ENCODE results near the gene DIO3.

The DIO3 gene

DNA sequence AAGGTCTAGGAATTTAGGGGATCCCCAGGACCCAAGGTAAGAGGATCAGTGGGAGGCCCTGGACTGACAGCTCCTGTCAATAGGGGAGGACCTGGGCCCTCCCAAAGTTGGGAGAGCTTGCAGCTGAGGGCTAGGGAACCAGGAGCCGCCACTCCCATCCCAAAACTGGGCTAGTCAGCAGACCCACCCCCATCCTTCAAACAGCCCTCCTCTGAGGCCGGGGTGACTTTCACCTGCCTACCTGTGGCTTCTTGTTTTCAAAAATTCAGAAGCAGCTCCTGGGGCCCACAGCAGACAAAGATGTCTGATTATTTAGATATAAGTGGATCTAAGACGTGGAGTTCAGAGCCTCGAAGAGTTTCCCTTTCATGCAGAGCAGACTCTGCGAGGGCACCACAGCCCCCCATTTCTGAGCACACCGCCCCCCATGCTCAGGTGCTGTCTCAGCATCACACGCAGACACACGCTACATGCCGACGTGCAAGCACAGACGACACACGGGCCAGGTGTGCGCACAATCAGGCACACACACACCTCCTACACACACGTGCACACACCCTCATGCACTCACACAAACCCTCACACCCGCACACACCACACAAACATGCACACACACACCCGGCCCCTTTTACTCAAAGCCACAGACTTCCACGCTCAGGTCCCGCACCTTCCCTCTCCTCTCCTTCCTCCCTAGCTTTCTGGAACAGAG is 21.9 kb downstream of the DIO3 start:
- DNase-seq (ENCODE audit: low read depth in 2 of 2) = no peak

DNA sequence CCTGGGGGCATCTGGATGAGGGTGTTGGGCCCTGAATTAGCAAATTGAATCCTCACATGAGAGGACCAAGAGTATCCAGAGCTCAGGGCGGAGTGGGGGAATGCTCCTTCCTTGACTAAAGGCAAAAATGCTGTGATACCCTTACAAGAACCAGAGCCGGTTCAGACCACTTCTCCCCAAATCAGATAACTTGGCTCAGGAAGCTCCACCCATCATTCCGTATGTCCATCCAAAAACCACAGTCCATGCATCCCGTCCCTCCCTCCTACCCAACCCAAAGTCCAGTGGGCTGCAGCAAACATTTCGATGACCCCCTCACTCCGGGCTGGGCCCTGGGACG is 22.4 kb downstream of the DIO3 start:
- no peak for DNase-seq (ENCODE audit: low read depth in 2 of 2)

DNA sequence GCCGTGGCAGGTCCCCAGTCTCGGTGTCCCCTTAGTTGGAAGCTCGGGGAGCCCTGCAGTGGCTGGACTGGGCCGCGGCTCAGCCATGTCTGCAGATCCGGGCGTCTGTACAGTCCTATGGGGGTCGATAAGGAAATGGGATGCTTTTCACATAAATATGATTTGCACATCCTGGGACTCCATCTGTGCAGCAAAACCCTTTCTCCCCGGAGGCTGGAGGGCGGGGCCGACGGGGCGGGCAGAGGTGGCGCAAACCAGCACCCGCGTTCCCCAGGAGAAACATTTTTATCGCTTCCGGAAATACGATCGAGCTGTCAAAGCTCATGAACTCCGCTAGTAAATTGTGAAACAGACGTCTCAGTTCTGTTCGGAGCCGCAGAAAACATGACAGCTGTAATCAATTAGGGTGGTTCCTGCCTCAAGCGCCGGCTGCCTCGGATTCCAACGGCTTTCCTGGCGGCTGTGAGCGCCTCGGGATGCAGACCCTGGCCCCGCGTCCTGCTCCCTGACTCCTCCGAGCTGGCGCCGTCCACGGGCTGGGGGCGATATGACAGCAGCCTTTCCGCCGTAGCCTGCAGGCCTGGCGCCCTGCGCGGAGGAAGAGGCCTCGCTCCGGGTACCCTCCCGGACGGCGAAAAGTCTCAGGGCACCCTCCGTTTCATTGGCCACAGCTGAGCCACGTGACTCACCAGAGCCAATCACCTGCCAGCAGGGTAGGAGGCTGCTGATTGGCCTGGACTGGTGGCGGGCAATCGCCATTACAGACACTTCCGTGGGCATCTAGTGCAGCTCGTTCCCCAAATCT is 23.0 kb downstream of the DIO3 start:
- DNase-seq (ENCODE audit: low read depth in 2 of 2) = no peak

DNA sequence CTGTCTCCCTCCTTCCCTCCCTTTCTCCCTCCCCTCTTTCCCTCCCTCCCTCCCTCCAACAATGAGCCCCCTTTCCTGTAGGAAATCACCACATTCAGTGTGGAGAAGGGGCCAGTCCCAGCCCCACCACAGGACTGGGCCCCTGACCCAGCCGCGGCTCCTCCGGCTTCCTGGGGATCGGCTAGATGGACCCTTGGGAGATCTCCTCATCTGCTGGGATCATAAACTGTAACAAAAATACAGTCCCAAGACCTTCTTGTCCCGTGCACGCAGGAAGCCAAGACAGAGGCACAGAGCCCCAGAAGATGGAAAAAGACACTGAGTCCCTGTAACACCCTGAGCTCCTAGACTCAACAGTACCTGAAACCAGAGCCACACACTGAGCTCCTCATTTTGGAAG is 23.9 kb downstream of the DIO3 start:
- no peak for DNase-seq (ENCODE audit: low read depth in 2 of 2)

DNA sequence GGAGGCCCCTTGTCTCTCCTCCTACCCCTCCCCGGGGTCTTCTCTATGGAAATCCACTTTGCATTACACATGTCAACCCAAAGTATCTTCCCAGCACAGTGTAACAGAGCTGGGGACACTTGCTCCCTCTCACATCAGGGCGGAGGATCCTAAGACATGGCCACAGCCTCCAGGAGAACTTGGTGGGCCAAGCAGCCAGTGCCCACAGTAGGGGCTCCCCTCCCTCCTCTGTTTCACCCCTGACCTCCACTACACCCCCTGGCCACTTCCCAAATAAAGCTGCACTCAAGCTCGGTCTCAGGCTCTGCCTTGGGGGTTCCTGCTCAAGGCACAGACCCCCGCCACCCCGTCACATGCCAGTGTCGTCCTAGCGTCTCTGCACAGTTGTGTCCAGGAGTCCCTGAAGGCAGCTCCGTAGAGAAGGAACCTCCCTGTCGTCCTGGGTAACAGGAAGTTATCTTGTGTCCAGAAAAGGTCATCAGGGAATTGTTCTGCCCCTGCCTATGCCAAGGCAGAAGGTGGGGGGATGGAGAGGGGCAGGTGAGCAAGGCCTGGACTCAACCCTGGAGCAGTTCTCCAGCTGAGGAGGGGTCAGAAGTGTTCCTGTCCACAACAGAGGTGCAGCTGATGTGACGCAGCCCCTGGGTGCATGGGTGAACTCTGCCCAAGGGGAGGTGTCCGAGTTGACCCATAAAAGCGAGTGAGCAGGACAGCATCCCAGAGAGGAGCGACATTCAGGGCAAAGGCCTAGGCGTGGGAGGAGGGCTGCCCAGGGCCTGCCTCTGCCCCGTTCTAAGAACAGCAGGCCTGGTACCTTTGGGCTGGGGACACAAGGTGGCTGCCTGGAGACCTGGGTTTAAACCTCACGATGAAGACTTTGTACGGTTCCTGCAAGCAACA is 25.5 kb downstream of the DIO3 start:
- DNase-seq (ENCODE audit: low read depth in 2 of 2) = no peak

DNA sequence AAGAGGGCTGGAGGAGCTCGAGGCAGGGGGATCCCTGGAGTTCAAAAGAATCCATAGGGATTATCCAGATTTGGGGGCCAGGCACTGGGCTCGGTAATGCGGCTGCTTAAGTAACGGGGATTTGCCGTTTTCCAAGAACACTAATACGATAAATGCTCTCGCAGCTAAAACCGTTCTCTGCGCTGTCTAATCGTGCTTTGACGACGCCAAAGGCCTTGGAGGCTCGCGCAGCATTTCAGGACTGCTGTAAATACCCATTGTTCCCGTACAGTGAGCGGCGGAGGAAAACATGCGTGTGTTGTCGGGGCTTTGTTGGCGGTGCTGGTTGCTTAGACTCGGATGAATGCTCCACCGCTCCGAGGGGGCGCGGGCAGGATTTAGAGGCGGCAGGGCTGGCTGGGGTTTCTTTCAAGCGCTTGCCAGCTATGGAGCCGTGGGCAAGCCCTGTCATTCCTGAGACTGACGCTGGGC is 26.2 kb downstream of the DIO3 start:
- DNase-seq (ENCODE audit: low read depth in 2 of 2) = no peak

DNA sequence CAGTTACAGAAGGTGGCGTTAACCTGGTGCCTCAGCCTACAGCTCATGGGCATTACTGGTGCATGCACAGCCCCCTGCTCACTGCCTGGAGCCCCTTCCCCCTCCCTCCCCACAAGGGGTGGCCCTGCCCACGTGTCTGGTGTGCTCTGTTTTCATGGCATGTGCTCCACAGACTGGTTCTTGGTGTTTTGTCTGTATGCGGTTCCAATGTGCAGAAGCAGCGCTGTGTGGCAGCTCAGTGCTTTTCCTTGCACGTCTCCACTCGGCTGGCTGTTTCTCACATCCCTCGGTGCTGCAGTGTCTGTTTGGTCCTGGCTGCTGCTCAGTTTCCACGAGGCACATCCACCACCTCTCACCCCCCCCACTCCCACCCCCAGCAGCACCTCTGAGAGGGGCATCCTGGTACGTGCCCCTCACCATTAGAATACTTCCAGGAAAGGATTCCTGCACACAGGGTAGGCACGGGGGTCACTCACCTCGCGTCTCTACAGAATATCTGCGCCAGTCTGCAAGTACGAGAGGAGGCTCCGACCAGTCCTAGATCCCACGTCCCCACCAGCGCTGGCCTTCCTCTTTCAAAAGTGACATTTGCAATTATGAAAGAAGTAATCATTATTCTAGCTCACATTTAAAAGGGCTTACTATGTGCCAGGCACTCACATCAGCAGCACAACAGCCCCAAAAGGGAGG is 27.1 kb downstream of the DIO3 start:
- no peak for DNase-seq (ENCODE audit: low read depth in 2 of 2)

DNA sequence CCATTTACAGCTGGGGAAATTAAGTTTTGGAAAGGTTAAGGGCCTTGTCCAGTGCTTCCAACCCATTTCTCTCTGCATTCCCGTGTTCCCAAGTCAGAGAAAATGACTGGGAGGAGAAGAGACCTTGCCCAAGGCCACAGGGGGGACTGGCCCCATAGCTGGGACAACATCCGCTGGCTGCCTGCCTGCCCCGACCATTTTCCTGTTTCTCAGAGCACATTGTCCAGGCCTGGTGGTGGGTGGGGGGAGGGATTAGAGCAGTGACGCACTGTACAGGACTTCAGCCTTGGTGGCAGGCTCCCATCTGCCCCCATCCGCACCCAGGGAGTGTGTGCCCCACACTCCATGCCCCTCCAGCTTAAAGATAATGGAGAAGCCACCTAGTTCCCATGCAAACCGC is 27.7 kb downstream of the DIO3 start:
- DNase-seq (ENCODE audit: low read depth in 2 of 2) = no peak

DNA sequence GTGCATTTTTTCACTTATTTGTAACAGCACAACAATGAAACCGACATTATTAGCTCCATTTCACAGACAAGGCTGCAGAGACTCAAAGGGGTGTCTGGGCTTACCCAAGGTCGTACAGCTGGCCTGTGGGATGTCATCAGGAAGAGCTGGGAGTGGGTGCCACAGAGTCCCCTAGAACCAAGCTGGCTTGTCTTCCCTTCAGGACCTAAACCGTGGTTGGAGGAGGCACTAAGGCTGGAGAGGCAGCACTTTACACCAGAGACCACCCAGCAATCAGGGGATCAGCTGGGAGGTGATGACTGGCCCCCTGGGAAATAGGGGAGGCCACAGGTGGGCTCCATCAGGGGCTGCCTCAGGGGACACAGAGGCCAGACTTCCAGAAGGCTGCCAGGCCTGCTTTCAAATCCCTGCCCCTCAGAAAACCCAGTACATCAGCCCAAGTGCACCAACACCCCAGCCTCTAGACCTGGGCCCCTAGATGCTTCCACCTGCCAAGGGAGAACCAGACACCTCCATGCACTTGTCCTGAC is 28.3 kb downstream of the DIO3 start:
- no peak for DNase-seq (ENCODE audit: low read depth in 2 of 2)

DNA sequence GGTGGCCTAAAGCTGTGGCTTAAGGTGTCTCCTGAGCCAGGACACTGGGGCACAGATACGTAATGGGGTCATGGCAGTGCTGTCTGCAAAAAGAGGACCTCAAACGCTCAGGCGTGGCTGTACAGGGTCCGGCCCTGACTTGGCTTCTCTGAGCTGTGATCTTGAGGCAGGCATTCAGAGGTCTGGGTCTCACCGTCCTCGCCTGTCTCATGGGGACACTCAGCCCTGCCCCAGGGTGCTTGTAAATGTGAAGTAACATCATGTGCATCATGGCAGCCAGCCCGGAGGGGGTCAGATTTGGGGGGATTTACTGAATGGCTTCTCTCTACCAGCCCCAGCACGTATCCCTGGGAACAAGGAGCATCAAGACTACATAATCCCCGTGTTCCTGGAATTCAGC is 28.8 kb downstream of the DIO3 start:
- DNase-seq (ENCODE audit: low read depth in 2 of 2) = no peak

DNA sequence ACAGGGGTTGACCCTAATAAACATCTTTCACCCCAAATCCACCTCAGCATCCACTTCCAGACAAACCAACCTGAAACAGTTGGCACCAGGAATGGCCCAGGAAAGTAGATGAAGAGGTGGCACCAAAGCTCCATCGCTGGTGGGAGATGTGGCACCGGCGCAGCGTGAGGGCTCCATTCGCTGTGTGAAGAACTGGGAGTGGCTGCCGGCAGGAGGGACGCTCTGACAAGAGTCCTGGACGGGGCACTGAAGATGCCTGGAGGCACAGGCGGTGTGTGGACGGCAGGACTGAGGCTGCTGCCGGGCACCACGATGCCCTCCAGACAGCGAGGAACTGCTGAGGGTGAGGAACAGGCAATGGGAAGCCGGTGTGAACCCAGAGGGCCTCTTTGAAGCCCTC is 29.3 kb downstream of the DIO3 start:
- DNase-seq (ENCODE audit: low read depth in 2 of 2) = no peak

DNA sequence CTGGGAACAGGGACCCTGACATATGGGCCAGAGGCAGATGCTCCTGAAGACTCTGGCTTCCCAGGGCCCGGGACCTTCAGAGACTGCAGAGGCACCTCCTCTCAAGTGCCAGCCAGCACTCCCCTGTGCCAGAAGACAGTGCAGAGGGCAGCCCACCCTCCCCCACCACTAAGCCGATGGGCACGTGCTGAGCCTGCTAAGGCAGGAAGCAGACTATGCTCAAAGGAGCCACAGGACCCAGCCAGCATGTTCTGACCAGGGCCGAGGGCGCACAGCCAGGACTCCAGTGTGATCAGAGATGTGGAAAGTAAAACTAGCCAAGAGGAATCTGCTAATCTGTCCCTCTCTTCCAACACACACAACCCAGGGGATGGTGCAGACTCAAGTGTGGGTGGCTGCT is 29.8 kb downstream of the DIO3 start:
- DNase-seq (ENCODE audit: low read depth in 2 of 2) = no peak

DNA sequence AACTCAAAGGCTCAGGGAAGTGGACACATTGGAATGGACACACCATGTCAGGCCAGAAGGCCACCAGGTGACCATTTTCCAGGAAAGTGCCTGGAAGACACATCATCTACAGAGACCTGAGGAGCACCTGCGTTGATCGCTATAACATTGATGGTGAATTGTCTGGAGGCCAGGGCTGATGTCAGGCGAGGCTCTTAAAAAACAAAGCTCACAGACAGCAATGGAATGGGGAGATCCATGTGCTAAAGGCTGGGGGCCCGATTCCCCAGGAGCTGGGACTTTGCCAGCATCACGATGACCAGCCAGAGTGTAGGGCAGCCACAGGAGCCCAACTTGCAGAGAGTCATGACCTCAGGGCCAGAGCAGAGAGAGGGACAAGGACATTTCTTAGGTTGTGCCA is 30.3 kb downstream of the DIO3 start:
- no peak for DNase-seq (ENCODE audit: low read depth in 2 of 2)

DNA sequence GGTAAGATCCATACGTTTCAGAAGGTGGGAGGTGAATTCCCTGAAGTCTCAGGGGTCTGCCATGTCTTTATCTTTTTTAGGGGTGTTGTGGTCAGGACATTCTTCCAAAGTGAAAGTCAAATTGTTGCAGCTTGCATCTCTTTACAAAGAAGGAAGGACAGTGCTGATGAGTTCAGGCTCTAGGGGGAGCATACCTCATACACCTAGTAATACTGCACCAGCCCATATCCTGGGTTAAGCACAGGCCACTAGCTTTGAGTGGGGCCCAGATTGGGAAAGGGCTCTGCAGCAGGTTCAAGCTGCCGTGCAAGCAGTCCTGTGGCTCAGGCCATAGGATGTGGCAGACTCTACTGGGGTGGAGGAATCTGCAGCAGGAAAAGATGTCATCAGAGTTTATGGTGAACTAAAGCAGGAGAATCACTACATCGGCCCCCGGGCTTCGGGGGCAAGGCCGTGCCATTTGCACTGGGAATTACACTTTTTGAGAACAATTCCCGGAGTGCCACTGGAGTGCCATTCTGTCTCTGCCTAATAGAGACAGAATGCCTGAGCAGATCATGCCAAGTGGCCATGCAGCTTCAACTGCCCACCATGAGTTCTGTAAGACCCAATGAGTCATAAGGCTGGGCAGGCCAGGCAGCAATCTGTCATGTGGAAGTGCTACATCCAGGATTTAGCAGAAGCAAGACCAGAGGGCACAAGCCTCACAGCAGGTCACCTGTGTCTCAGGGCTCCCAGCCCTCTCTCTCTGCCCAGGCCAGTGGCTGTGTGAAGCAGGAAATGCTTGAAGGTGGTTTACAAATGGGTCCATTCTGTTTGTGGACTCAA is 32.3 kb downstream of the DIO3 start:
- DNase-seq (ENCODE audit: low read depth in 2 of 2) = no peak

DNA sequence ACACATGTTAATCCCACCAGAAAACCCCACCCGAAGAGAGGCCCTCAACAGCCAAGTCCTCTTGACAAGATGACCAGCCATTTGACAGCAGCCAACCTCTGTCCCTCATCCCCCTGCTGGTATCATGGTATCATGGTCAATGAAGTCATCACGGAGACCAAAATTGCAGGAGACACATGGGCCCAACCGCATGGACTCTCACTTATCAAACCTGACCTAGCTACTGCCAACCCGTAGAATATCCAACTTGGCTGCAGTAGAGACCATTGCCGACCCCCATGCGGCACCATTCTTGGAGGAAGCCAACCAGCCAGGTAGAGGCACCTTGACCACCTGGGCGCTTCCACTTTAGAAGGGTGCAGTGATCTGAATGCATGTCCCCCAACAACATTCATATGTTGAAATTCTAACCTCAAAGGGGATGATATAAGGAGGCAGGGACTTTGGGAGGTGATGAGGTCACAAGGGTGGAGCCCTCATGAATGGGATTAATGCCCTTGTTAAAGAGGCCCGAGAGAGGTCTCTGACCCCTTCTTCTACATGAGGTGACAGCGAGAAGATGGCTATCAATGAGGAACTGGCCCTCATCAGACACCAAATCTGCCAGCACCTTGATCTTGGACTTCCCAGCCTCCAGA is 33.3 kb downstream of the DIO3 start:
- DNase-seq (ENCODE audit: low read depth in 2 of 2) = no peak

DNA sequence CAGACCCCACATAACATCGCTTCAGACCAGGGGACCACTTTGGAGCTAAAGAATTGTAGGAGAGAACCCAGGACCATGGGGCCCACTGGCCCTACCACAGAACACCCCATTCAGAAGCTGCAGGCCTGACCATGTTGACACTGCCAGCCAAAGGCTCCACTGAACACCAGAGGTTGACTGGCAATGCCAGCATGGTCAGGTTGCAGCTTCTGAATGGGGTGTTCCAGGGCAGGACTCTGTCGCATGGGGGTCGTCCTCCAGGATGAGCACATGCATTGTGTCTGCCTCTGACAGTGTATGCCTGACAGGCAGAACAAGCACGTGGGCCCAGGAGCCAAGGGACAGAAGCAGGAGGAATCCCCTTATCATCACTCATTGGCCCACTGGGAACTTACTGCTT is 34.1 kb downstream of the DIO3 start:
- no peak for DNase-seq (ENCODE audit: low read depth in 2 of 2)

DNA sequence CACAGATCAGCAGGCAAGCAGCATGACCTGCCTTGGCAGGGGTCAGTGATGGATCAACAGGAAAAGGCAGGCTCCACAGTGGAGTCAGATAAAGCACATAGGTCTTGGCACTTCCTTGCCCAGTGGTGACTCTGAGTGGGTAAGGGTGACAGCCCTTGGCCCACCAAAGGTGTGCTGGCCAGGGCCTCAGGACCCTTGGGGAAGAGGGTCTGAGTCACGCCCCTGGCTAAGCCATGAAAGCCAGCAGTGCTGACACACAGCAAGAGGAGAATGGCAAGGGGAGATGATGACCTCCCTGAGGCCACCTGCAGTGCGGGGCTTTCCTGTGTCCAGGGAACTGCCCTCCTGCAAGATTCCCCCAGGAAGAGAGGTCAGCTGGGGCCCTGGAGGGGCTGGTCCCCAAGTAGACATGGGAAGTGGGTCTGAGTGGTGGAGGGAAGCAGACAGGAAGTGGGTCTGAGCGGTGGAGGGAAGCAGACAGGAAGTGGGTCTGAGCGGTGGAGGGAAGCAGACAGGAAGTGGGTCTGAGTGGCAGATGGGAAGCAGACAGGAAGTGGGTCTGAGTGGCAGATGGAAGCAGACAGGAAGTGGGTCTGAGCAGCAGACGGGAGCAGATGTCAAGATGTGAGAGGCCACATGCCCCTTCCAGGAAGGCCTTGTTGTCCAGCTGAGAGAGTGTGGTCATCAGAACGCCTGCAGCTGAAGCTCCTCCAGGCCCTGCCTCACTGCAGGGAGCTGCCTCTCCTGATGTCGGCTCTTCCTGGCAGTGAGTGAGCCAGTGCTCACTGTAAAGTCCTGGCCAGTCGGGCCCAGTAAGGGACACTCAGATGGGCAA is 34.8 kb downstream of the DIO3 start:
- no peak for DNase-seq (ENCODE audit: low read depth in 2 of 2)

DNA sequence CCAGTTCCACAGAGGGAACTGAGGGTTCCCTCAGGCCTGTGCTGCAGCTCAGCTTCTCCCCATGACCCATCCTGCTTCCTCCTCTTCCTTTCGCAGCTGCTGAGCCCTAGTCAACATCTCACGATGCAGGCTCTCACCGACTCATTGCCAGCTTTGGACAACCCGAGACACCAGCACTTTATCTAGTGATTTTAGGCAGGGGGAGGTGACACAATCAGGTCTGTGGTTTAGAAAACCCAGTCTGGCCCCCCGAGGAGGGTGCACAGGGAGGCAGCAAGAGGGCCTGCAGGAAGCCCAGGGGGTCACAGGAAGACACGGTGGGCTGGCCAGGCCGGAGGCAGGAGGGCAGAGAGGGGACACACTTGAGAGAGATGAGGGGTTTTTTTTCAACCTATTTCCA is 35.4 kb downstream of the DIO3 start:
- no peak for DNase-seq (ENCODE audit: low read depth in 2 of 2)

DNA sequence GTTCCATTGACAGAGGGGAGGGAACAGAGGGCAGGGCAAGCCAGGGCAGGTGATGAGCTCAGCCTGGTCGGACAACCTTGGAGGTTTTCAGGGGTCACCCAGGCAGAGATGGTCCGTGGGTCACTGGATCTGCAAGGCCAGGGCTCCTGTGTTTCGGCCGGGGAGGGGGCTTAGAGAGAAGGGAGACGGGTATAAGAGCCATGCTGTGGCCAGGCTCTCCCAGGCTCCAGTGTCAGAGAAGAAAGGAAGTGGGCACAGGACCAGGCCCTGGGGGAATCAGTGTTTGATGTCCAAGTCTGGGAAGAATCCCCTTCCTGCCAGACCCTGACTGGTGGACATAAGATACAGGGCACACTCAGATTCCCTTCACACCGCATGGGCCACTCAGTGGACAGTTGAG is 36.9 kb downstream of the DIO3 start:
- DNase-seq (ENCODE audit: low read depth in 2 of 2) = no peak
